NCI-H748 (cell line): ENCODE data around the gene MTHFD1L.

Source experiments
- DNase-seq: peaks from one replicate; lab custom pipeline; 2025; ENCODE audit not compliant: unreplicated experiment; lab: John Stamatoyannopoulos, UW

Gene MTHFD1L

GRCh38 chr6:150897400-150897943, 32.0 kb downstream of the MTHFD1L start:
- DNase-seq, result no peak

- DNase-seq, result no peak
Measured at GRCh38 chr6:150898399-150899170, 33.1 kb downstream of the MTHFD1L start.

GRCh38 chr6:150899231-150899630, 33.7 kb downstream of the MTHFD1L start:
- DNase-seq, result no peak

- no peak for DNase-seq
Measured at GRCh38 chr6:150900049-150900448, 34.5 kb downstream of the MTHFD1L start.

DNA sequence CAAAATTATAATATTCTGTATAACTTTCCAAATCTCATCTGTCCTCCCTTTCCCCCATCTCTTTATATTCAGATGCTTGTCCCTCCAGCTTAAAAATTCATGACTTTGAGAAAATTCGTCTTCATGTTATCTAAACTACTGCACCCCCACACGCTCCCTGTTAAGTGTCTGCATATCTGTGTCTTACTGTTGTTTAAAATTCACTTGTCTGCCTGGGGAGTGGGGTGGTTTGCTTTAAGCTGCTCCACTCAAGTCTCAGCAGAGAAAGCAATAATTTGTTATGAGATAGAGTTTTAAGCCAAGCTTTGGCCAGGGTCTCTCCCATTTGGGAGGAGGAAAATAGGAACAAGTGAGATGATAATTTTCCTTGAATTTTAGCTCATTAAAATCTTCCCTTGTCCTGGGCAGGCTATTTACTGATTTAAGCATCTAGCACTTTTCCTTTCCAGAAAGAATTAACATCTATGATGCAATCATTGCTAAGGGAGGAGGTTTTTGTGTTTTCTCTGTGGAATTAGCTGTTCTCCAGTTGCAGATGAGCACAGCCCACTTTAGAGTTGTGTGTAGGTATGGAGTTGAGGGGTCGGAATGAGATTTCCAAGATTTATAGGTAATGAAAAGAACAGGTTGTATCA, 36.8 kb downstream of the MTHFD1L start:
- no peak for DNase-seq

GRCh38 chr6:150905769-150906168, 40.3 kb downstream of the MTHFD1L start:
- DNase-seq, result no peak

GRCh38 chr6:150906641-150907326, 41.3 kb downstream of the MTHFD1L start:
- no peak for DNase-seq

- no peak for DNase-seq
Measured at GRCh38 chr6:150907383-150907782, 41.9 kb downstream of the MTHFD1L start.

DNA sequence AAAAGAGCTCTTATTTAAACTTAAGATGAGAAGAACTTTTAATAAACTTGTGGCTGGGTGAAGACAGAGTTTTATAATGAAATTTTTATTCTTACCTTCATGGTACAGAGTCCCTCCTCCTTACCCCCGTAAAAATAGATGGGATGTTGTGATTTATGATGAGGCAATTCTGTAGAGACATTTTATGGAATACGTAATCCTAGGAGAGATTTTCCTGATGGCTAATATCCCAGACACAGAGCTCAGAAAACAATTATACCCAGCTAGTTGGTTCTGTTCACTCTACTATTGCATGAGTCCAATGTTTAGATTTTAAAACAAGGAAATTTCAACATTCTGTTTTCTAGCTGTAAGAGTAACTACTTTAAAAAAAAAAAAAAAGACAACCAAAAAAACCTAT, 43.4 kb downstream of the MTHFD1L start:
- DNase-seq, result no peak

DNA sequence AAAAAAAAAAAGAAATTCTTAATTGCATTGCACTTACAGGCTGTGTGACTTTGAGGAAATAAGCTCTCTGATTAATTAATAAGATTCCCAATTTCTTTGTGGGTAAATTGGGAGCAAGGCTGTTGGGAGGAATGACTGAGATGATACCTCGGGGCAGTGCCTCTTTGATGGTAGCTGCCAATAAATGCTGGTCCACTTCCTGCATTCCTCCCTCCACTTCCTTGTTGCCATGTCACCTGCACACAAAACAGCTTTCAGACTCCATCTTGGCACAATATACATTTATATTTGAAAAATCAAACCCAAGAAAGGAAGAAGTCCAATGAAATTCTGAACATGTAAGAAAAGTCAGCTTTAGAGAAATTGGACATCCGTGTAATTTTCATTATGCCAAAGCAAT, 45.1 kb downstream of the MTHFD1L start:
- no peak for DNase-seq

DNA sequence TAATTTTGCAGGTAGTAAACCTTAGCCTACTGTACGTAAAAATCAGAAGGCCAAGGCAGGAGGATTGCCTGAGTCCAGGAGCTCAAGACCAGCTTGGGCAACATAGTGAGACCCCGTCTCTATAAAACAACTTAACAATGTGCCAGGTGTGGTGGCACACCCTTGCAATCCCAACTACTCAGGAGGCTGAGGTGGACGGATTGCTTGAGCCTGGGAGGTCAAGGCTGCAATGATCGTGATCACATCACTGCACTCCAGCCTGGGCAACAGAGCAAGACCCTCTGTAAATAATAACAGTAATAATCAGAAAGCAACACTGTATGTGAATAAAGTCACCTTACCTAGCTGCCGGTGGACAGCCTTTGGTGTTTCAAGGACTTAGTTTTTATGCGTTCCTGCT, 48.9 kb downstream of the MTHFD1L start:
- DNase-seq, result no peak

GRCh38 chr6:150915131-150915879, 49.8 kb downstream of the MTHFD1L start:
- no peak for DNase-seq

DNA sequence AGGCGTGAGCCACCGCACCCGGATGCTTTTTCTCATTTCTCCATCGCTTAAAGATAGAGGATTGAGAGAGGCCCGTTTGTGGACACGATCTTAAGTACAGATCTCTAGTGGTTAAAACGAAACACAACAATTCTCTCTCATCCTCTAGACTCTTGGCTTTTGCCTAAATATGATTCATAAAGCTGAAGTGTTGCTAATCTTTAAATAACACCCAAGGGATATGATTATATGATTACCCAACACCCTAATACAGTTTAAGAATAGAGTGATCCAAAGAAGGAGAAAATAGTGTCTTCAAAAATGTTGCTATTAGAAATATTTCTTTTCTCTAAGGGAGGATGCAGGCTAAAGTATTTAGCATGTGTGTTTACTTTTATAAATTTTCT, 50.4 kb downstream of the MTHFD1L start:
- DNase-seq, result no peak

DNA sequence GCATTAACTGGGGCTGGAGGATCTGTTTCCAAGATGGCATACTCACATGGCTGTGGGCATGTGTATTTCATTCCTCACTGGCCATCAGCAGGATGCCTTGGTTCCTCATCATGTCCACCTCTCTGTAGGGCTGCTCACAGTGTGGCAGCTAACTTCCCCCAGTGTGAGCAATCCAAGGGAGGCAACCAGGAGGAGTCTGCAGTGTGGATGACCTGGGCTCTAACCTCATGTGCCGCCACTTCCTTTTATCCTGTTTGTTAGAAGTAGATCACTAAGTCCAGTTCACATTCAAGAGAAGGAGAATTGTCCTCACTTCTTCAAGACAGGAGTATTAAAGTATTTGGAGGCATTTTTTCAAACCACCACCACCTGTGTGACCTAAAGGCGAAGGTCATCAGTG, 54.4 kb downstream of the MTHFD1L start:
- no peak for DNase-seq

GRCh38 chr6:150922137-150922536, 56.6 kb downstream of the MTHFD1L start:
- no peak for DNase-seq

GRCh38 chr6:150924808-150925589, 59.5 kb downstream of the MTHFD1L start:
- no peak for DNase-seq

DNA sequence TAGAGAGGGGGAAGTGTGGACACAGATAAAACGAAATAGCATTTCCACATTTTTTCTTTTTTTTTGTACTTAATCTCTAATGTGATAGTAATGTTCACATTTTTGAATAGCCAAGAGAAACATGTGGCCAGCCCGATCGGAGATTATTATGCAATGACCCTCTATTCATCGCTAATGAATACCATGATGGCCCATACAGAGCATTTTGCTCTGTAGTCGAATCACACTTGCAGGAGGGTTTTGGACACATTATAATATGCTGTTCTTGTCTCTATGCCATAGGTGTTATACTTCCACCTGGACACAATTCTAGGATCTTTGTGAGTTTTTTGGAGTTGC, 60.1 kb downstream of the MTHFD1L start:
- no peak for DNase-seq

GRCh38 chr6:150925976-150926375, 60.5 kb downstream of the MTHFD1L start:
- DNase-seq, result no peak

DNA sequence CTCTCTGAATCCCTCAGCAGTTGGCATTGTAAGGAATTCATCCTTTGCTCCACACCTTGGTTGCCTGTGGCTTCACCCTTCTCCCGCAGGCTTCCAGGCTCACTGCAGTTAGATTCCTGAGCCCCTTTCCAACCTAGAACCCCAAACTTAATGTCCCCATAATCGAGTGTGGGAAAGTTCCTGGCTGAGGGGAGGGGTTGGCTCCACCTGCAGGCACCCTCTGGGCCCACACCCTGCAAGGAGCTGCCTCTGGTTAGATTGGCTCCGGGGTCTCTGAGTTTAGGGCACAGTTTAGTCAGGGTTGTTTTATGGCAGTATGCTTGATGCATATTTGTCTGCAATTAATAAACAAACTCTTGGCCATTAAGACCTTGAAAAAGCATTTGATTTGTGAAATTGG, 63.4 kb downstream of the MTHFD1L start:
- no peak for DNase-seq

GRCh38 chr6:150929416-150929815, 63.9 kb downstream of the MTHFD1L start:
- DNase-seq, result no peak

GRCh38 chr6:150930841-150931240, 65.3 kb downstream of the MTHFD1L start:
- no peak for DNase-seq
